Liver (tissue), 9 donors: ENCODE results near the gene DNAJA2. TPM values are rescaled to one million over a fixed set of nuclear protein-coding genes. Genes with fewer than 3 reads are reported as not detected.

Experiments
- DNase-seq: peaks from one replicate; pipeline ENCODE4 v3.0.0-alpha.2; 2017; ENCODE audit warnings: low spot score
- H3K27ac ChIP-seq, 2 donors: one replicate each; pipeline ENCODE4 v1.7.0; 2013; ENCODE audit warnings: inconsistent platforms in 2 of 2, low read length in 2 of 2, control low read depth in 1 of 2, low read depth in 1 of 2, mild to moderate bottlenecking in 1 of 2
- H3K27me3 ChIP-seq, 4 donors: one replicate each; pipeline versions ENCODE4 v1.6.1 to v1.7.0; 2013; ENCODE audit warnings: low read length in 3 of 4, inconsistent platforms in 1 of 4, mild to moderate bottlenecking in 1 of 4, moderate library complexity in 1 of 4; ENCODE audit not compliant: control insufficient read depth in 4 of 4, insufficient read depth in 4 of 4
- H3K36me3 ChIP-seq, 4 donors: one replicate each; pipeline versions ENCODE4 v1.6.1 to v1.7.0; 2013; ENCODE audit warnings: low read length in 3 of 4, mild to moderate bottlenecking in 3 of 4, low read depth in 1 of 4, moderate library complexity in 1 of 4; ENCODE audit not compliant: control insufficient read depth in 4 of 4, insufficient read depth in 3 of 4
- H3K4me1 ChIP-seq, 4 donors: one replicate each; pipeline versions ENCODE4 v1.6.1 to v1.7.0; 2013; ENCODE audit warnings: low read length in 3 of 4, mild to moderate bottlenecking in 3 of 4, moderate library complexity in 1 of 4; ENCODE audit not compliant: control insufficient read depth in 4 of 4, insufficient read depth in 4 of 4
- H3K4me3 ChIP-seq, 3 donors: one replicate each; pipeline versions ENCODE4 v1.6.1 to v1.7.0; 2013; ENCODE audit warnings: low read length in 3 of 3, control low read depth in 1 of 3, low read depth in 1 of 3, mild to moderate bottlenecking in 1 of 3
- H3K9ac ChIP-seq, 2 donors: one replicate each; pipeline ENCODE4 v1.7.0; 2013; ENCODE audit warnings: low read length in 2 of 2, mild to moderate bottlenecking in 2 of 2, moderate library complexity in 2 of 2, control low read depth in 1 of 2, low read depth in 1 of 2
- H3K9me3 ChIP-seq, 4 donors: one replicate each; pipeline versions ENCODE4 v1.6.1 to v1.7.0; 2013; ENCODE audit warnings: low read length in 3 of 4; ENCODE audit not compliant: control insufficient read depth in 4 of 4
- HNF4A ChIP-seq, 2 donors: conservative IDR thresholded peaks; 2 replicates each; pipeline ENCODE4 v1.6.1; 2016; ENCODE audit warnings: antibody characterized with exemption in 2 of 2, mild to moderate bottlenecking in 2 of 2
- RAD21 ChIP-seq, 2 donors: IDR thresholded peaks; 2 replicates each; pipeline ENCODE4 v1.6.1; 2016; ENCODE audit warnings: antibody characterized with exemption in 2 of 2, mild to moderate bottlenecking in 2 of 2
- REST ChIP-seq: IDR thresholded peaks from 2 replicates; pipeline ENCODE4 v1.6.1; 2016; ENCODE audit warnings: antibody characterized with exemption, mild to moderate bottlenecking
- RXRA ChIP-seq, 2 donors: IDR thresholded peaks; 2 replicates each; pipeline ENCODE4 v1.6.1; 2017 to 2018; ENCODE audit warnings: antibody characterized with exemption in 2 of 2, mild to moderate bottlenecking in 1 of 2
- YY1 ChIP-seq: IDR thresholded peaks from 2 replicates; pipeline ENCODE4 v1.6.1; 2016; ENCODE audit warnings: antibody characterized with exemption, mild to moderate bottlenecking
- ZBTB33 ChIP-seq: IDR thresholded peaks from 2 replicates; pipeline ENCODE4 v1.6.1; 2016; ENCODE audit warnings: antibody characterized with exemption
- WGBS: extraction: QIAGEN DNeasy Blood & Tissue Kit; methylation state at CpG from one replicate; pipeline ENCODE4 v1.1.7; 2013; 5-methylcytosine and 5-hydroxymethylcytosine counted together
- polyA plus RNA-seq, 2 donors: library from polyadenylated mRNA; stranded (reverse) in 1 of 2; unstranded in 1 of 2; fragments of 200-250 nt in 1 of 2; fragments of >200 nt in 1 of 2; fragmentation: Nextera tagmentation in 1 of 2; extraction: Ambion mirVana in 1 of 2; gene quantifications; one replicate each; pipeline versions ENCODE4 v1.2.1 to v1.2.3, GENCODE V29; 2013 to 2015
- total RNA-seq, 2 donors: library from RNA; depleted of rRNA; stranded (reverse); fragments of >200 nt; gene quantifications; one replicate each; pipeline ENCODE4 v1.2.3, GENCODE V29; 2014
- TF ChIP-seq, protein P1 (sequence below): IDR thresholded peaks from 2 replicates; pipeline ENCODE4 v1.6.1; 2016; ENCODE audit warnings: antibody characterized with exemption
- TF ChIP-seq, protein P2 (sequence below): fragments of 150-350 bp; IDR thresholded peaks from 2 replicates; pipeline ENCODE4 v1.5.1; 2017; ENCODE audit warnings: improper control_type of control experiment, low read depth, low read length; ENCODE audit not compliant: missing input control
- donor health status: healthy.
- donor health status: healthy.
- donor health status: healthy.
- donor health status: healthy.
- donor health status: healthy.

Gene DNAJA2
- total and polyA plus RNA-seq, 4 donors: 22.7 to 32.8 (median 25.5) TPM

GRCh38 chr16:46948548-46949166 lies 24.8 kb downstream of the DNAJA2 start:
- Histone ChIP-seq H3K27ac (no peak overlapping the region), H3K9me3 (no peaks in the 10 kb centered on the region), H3K4me3 (no peak overlapping the region), H3K27me3 (no peaks in the 10 kb centered on the region), H3K4me1 (peaks cover 0 to 17% (median 11%) of the 10 kb centered on the region in 4 donors), H3K9ac (no peak overlapping the region), H3K36me3 (no peaks in the 10 kb centered on the region)
- DNase-seq: no peak
- TF ChIP-seq, protein P1, sequence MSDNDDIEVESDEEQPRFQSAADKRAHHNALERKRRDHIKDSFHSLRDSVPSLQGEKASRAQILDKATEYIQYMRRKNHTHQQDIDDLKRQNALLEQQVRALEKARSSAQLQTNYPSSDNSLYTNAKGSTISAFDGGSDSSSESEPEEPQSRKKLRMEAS: no peak
- TF ChIP-seq RAD21 (IDR thresholded peaks at IDR 0.05): no peak
- peak; percentile 11 to 51 for TF ChIP-seq HNF4A (conservative IDR thresholded peaks at IDR 0.05)
- 60% methylated on average over 4 of the region's 4 CpGs for WGBS

DNA sequence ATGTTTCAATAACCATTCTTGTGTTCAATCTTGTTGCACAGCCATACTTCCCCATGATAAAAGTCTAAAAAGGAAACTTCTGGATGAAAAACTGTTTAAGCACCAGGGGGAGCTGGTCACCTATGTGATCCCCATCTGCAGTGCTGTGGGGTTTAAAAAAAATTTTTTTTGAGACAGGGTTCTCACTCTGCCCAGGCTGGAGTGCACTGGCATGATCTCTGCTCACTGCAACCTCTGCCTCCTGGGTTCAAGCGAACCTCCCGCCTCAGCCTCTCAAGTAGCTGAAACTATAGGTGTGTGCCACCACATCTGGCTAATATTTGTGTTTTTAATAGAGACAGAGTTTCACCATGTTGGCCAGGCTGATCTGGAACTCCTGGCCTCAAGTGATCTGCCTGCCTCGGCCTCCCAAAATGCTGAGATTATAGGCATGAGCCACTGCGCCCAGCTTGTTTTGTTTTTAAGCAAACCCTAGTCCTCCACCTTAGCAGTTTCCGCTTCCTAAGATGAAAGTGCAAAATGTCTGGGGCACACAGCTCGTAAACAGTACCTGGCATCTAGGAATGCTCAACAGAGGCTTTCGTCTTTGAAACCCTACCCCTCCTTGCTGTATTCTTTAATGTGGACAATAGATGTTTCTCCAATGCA lies 25.4 kb downstream of the DNAJA2 start:
- Histone ChIP-seq H3K4me3 (no peak overlapping the region), H3K36me3 (no peaks in the 10 kb centered on the region), H3K9me3 (no peaks in the 10 kb centered on the region), H3K9ac (no peak overlapping the region), H3K4me1 (peaks cover 0 to 17% (median 11%) of the 10 kb centered on the region in 4 donors), H3K27me3 (no peaks in the 10 kb centered on the region), H3K27ac (no peak overlapping the region)
- no peak for DNase-seq
- TF ChIP-seq YY1 (peak; percentile 21), ZBTB33 (no peak), REST (no peak), RXRA (IDR thresholded peaks at IDR 0.05) (peak in 1 of 2 donors; percentile 37), RAD21 (IDR thresholded peaks at IDR 0.05) (peak; percentile 86 to 89)
- TF ChIP-seq, protein P2, sequence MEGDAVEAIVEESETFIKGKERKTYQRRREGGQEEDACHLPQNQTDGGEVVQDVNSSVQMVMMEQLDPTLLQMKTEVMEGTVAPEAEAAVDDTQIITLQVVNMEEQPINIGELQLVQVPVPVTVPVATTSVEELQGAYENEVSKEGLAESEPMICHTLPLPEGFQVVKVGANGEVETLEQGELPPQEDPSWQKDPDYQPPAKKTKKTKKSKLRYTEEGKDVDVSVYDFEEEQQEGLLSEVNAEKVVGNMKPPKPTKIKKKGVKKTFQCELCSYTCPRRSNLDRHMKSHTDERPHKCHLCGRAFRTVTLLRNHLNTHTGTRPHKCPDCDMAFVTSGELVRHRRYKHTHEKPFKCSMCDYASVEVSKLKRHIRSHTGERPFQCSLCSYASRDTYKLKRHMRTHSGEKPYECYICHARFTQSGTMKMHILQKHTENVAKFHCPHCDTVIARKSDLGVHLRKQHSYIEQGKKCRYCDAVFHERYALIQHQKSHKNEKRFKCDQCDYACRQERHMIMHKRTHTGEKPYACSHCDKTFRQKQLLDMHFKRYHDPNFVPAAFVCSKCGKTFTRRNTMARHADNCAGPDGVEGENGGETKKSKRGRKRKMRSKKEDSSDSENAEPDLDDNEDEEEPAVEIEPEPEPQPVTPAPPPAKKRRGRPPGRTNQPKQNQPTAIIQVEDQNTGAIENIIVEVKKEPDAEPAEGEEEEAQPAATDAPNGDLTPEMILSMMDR: peak; percentile 60
- TF ChIP-seq, protein P1: no peak
- WGBS: 87% methylated on average over 7 of the region's 7 CpGs
